RWPE1 (cell line): Measurements from ENCODE around the gene AP3S1.

Source experiments
- CTCF ChIA-PET: fragments of 350-600 bp; sonication (Branson Sonifier 250); formaldehyde crosslinking; extraction: SDS; loops from one replicate; lab custom pipeline; 2021; lab: Yijun Ruan, JAX
- POLR2A ChIA-PET: fragments of 400-600 bp; formaldehyde crosslinking; extraction: SDS; loops from one replicate; lab custom pipeline; 2020; ENCODE audit warnings: antibody characterized with exemption; ENCODE audit not compliant: low non-redundant PET; lab: Yijun Ruan, JAX
- DNase-seq: peaks from one replicate; pipeline ENCODE4 v3.0.0; 2012; ENCODE audit warnings: low spot score
- H3K27ac ChIP-seq: fragments of 450-650 bp; 2 replicates; pipeline ENCODE4 v1.5.1; 2017
- CTCF ChIP-seq: fragments of 450-650 bp; conservative IDR thresholded peaks from 2 replicates; pipeline ENCODE4 v1.5.1; 2017; ENCODE audit warnings: low read depth, mild to moderate bottlenecking

Gene AP3S1

DNA sequence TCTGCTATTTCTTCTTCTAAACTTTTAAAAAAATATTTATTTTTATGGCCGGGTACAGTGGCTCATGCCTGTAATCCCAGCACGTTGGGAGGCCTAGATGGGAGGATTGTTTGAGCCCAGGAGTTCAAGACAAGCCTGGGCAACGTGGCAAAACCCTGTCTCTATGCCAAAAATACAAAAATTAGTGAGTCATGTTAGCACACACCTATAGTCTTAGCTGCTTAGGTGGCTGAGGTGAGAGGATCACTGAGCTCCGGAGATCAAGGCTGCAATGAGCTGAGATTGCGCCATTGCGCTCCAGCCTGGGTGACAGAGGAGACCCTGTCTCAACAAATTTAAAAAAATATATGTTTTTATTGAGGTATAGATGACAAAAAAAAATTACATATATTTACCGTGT is 5.6 kb downstream of the AP3S1 start:
- CTCF ChIA-PET = interaction anchor here (0.7 to 1.2 kb wide), 3 partner anchors 8 to 670 kb away, joined by 3 to 6 read pairs (median 4); no protein-coding TSS in a partner anchor
- TF ChIP-seq CTCF = no peak
- POLR2A ChIA-PET = interaction anchor here (0.7 kb wide), 1 partner anchor 150 kb away, joined by 3 read pairs; no protein-coding TSS in a partner anchor

GRCh38 chr5:115849258-115849798 is 7.6 kb downstream of the AP3S1 start:
- ChIA-PET POLR2A (no interaction called here), CTCF (no interaction called here)
- H3K27ac ChIP-seq = no peak overlapping the region
- no peak for DNase-seq
- TF ChIP-seq CTCF = no peak

More for the DNA sequence above, 5.6 kb downstream of the AP3S1 start:
- H3K27ac ChIP-seq = peak overlapping the region; percentile 55
- DNase-seq = peak; percentile 40

GRCh38 chr5:115850744-115851416 is 9.1 kb downstream of the AP3S1 start:
- no peak overlapping the region for H3K27ac ChIP-seq
- no peak for TF ChIP-seq CTCF
- ChIA-PET POLR2A (no interaction called here), CTCF (no interaction called here)
- DNase-seq = no peak

GRCh38 chr5:115854139-115854538 is 12.4 kb downstream of the AP3S1 start:
- no peak for DNase-seq
- no peak overlapping the region for H3K27ac ChIP-seq
- ChIA-PET POLR2A (no interaction called here), CTCF (no interaction called here)
- no peak for TF ChIP-seq CTCF

DNA sequence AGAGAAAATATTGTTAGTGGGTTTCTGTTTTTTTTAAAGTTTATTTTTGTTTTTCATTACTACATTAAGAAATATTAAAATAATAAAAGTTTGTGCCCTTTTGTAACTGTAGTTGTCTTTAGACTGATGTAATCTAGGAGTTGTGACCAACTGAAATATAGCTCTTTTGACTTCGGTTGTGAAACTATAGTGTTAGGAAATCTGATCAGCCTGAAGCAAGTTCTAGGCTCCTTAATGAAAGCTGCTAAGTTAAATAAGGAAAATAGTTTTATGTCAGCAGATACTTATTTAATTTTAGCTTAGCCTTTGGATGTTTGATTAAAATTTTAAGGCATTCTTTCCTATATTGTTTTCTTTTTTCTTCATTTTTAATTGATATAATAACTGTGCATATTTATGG is 14.2 kb downstream of the AP3S1 start:
- CTCF ChIA-PET = no interaction called here
- POLR2A ChIA-PET = no interaction called here
- H3K27ac ChIP-seq = no peak overlapping the region
- no peak for TF ChIP-seq CTCF
- DNase-seq = no peak

DNA sequence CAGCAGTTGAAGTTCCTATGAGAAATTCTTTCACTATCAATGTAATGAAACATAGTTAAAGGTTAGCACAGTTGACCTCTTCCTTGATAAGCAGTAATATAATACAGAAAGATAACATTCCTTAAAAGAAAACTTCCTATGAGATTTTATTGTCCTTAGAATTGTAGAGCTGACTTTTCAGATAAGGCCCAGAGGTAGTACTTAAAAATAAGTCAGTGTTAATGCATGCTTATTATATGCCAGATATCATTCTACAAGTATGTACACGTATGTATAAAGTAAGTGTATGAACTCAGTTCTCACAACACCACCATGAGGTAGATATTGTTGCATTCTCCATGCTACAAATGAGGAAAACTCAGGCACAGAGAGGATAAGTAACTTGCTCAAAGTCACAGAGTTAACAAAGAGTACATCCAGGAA is 15.3 kb downstream of the AP3S1 start:
- ChIA-PET POLR2A (no interaction called here), CTCF (no interaction called here)
- no peak for DNase-seq

More for the DNA sequence above, 15.3 kb downstream of the AP3S1 start:
- no peak for TF ChIP-seq CTCF
- no peak overlapping the region for H3K27ac ChIP-seq
